ENCODE data around the gene TMEM208. TPM values are rescaled to one million over a fixed set of nuclear protein-coding genes. Genes with fewer than 3 reads are reported as not detected.
A peak's percentile ranks its signal among the peaks of the same experiment; 100 is the strongest.

Gene TMEM208
- total RNA-seq, 4 donors from 2014 or later = 23.9 to 40.3 (median 33.3) TPM

GRCh38 chr16:67182288-67182687 lies 44.6 kb upstream of the TMEM208 start:
- H3K9me3 ChIP-seq = no peaks in the 10 kb centered on the region
- H3K27me3 ChIP-seq = no peaks in the 10 kb centered on the region
- H3K27ac ChIP-seq = peak overlapping the region in 1 of 4 donors; percentile 41
- no peaks in the 10 kb centered on the region for H3K36me3 ChIP-seq
- peaks cover 9 to 62% (median 21%) of the 10 kb centered on the region in 4 donors for H3K4me1 ChIP-seq
- no peak for DNase-seq
- H3K4me3 ChIP-seq = no peak overlapping the region
- TF ChIP-seq POLR2A (IDR thresholded peaks at IDR 0.05) (no peak), CTCF (IDR thresholded peaks at IDR 0.05) (no peak)

- TF ChIP-seq CTCF (IDR thresholded peaks at IDR 0.05) (no peak), POLR2A (IDR thresholded peaks at IDR 0.05) (no peak)
- H3K4me3 ChIP-seq = peak overlapping the region; percentile 58 to 72 (median 70)
Observed at GRCh38 chr16:67183284-67183626, 43.7 kb upstream of the TMEM208 start.

GRCh38 chr16:67183627-67184452 lies 43.1 kb upstream of the TMEM208 start, which contains the start of gene MATCAP1:
MATCAP1 (minus strand) TSS chr16:67183963; CDS start chr16:67180610, 3,353 bp downstream.
- Histone ChIP-seq H3K4me3 (peak within 1 kb of the TSS; percentile 58 to 72 (median 70)), H3K9me3 (no peaks in the 10 kb centered on the region), H3K27ac (peak within 1 kb of the TSS; percentile 92 to 96 (median 94)), H3K36me3 (no peaks in the 10 kb centered on the region), H3K27me3 (no peaks in the 10 kb centered on the region), H3K4me1 (peaks cover 6 to 49% (median 15%) of the 10 kb centered on the region in 4 donors)
- TF ChIP-seq CTCF (IDR thresholded peaks at IDR 0.05) = peak in 2 of 6 experiments; percentile 10 to 12
- TF ChIP-seq POLR2A (IDR thresholded peaks at IDR 0.05) = peak; percentile 47 to 63
- DNase-seq = peak; percentile 95 to 97 (median 95)

More at GRCh38 chr16:67183284-67183626, 43.7 kb upstream of the TMEM208 start:
- Histone ChIP-seq H3K27me3 (no peaks in the 10 kb centered on the region), H3K4me1 (peaks cover 6 to 55% (median 19%) of the 10 kb centered on the region in 4 donors), H3K27ac (peak overlapping the region; percentile 92 to 96 (median 94)), H3K36me3 (no peaks in the 10 kb centered on the region), H3K9me3 (no peaks in the 10 kb centered on the region)
- DNase-seq = no peak

GRCh38 chr16:67184453-67184994 lies 42.4 kb upstream of the TMEM208 start:
- Histone ChIP-seq H3K4me1 (peaks cover 6 to 44% (median 15%) of the 10 kb centered on the region in 4 donors), H3K9me3 (no peaks in the 10 kb centered on the region), H3K27ac (peak overlapping the region; percentile 92 to 96 (median 94)), H3K27me3 (no peaks in the 10 kb centered on the region), H3K36me3 (no peaks in the 10 kb centered on the region), H3K4me3 (peak overlapping the region; percentile 58 to 72 (median 70))
- no peak for DNase-seq
- no peak for TF ChIP-seq CTCF (IDR thresholded peaks at IDR 0.05)
- TF ChIP-seq POLR2A (IDR thresholded peaks at IDR 0.05) = no peak

GRCh38 chr16:67184995-67185650 lies 41.8 kb upstream of the TMEM208 start:
- H3K4me3 ChIP-seq = peak overlapping the region in 2 of 4 donors; percentile 58 to 72
- no peaks in the 10 kb centered on the region for H3K36me3 ChIP-seq
- TF ChIP-seq POLR2A (IDR thresholded peaks at IDR 0.05) (no peak), CTCF (IDR thresholded peaks at IDR 0.05) (peak; percentile 75 to 89 (median 86))
- no peaks in the 10 kb centered on the region for H3K9me3 ChIP-seq
- H3K27ac ChIP-seq = peak overlapping the region in 2 of 4 donors; percentile 38 to 92
- peak; percentile 91 to 96 (median 93) for DNase-seq
- no peaks in the 10 kb centered on the region for H3K27me3 ChIP-seq
- H3K4me1 ChIP-seq = peaks cover 6 to 44% (median 15%) of the 10 kb centered on the region in 4 donors

Data from Peyer's patch (tissue), 4 donors.